ENCODE measurements around the gene BNC2. TPM values are rescaled to one million over a fixed set of nuclear protein-coding genes. Genes with fewer than 3 reads are reported as not detected.

Gene BNC2
- total and polyA plus RNA-seq, 2 of the 13 experiments (the other 11 are each of a cell fraction or from before 2014, with no cell fraction given): not detected

- H3K4me3 ChIP-seq (replicated peaks in 1 of 3; ENCODE audit: insufficient read depth in 1 of 3, low read depth in 2 of 3, low read length in 3 of 3): no peak overlapping the region
- in situ Hi-C loops (cut with HindIII; ENCODE audit: extremely low pct_ligation_motif_present, low pct_unique_long_range_greater_than_20kb) (no loop called here), intact Hi-C loops (cut with micrococcal nuclease; ENCODE audit: unreplicated experiment) (no loop called here)
- H2AFZ ChIP-seq (ENCODE audit: low read length): no peak overlapping the region
- no peak overlapping the region for H3K4me2 ChIP-seq (ENCODE audit: low read depth, low read length)
- H4K20me1 ChIP-seq (ENCODE audit: insufficient read depth, low read length): no peaks in the 10 kb centered on the region
- FAIRE-seq: no peak
- POLR2A ChIA-PET: no interaction called here
- CTCF ChIA-PET (ENCODE audit: low intra/inter-chr PET ratio, low total read pairs): no interaction called here
- H3K36me3 ChIP-seq (replicated peaks in 1 of 2; ENCODE audit: control insufficient read depth in 1 of 2, insufficient read depth in 2 of 2, low read length in 2 of 2): no peaks in the 10 kb centered on the region
- no peak overlapping the region for H3K27ac ChIP-seq (ENCODE audit: extremely low read length, insufficient read depth, low read length)
- H3K4me1 ChIP-seq (ENCODE audit: insufficient read depth, low read length): no peaks in the 10 kb centered on the region
- BruUV-seq (replicated peaks): no TSS peak
- 7% methylated on average over 2 of the region's 2 CpGs for WGBS (ENCODE audit: low lambda C conversion rate)
- no peak overlapping the region for H3K9ac ChIP-seq (ENCODE audit: insufficient read depth, low read depth, low read length)
- H3K79me2 ChIP-seq (ENCODE audit: insufficient read depth, low read length): no peaks in the 10 kb centered on the region
- no peaks in the 10 kb centered on the region for H3K27me3 ChIP-seq (ENCODE audit: control insufficient read depth in 1 of 2, insufficient read depth in 2 of 2, low read length in 2 of 2)
- no peaks in the 10 kb centered on the region for H3K9me3 ChIP-seq (ENCODE audit: low read length)
- TF ChIP-seq WIZ (CRISPR knock-in tag; IDR thresholded peaks at IDR 0.05) (no peak), KLF16 (CRISPR knock-in tag; IDR thresholded peaks at IDR 0.05) (no peak), ZNF772 (CRISPR knock-in tag; IDR thresholded peaks at IDR 0.05) (no peak), MED1 (CRISPR knock-in tag; IDR thresholded peaks at IDR 0.05) (no peak), SKIL (CRISPR knock-in tag; IDR thresholded peaks at IDR 0.05; ENCODE audit: borderline replicate concordance) (no peak), SPEN (CRISPR knock-in tag; IDR thresholded peaks at IDR 0.05; ENCODE audit: low read depth) (no peak), LRRFIP1 (CRISPR knock-in tag; conservative IDR thresholded peaks at IDR 0.05) (no peak), ZNF350 (CRISPR knock-in tag; IDR thresholded peaks at IDR 0.05; ENCODE audit: borderline replicate concordance, low read depth) (no peak), RXRA (CRISPR knock-in tag; IDR thresholded peaks at IDR 0.05) (no peak), ARNT (IDR thresholded peaks at IDR 0.05) (no peak), ZNF180 (CRISPR knock-in tag; IDR thresholded peaks at IDR 0.05; ENCODE audit: borderline replicate concordance, low read depth) (no peak), GATAD2A (CRISPR knock-in tag; IDR thresholded peaks at IDR 0.05) (no peak)
- ATAC-seq: no peak
- no peak for DNase-seq (ENCODE audit: low spot score)
Observed at GRCh38 chr9:16690628-16691027, 179.8 kb downstream of the BNC2 start.
